A549 (cell line): ENCODE results near the gene UXS1.

ENCODE experiments used
- BHLHE40 ChIP-seq: IDR thresholded peaks from 2 replicates; pipeline ENCODE4 v1.6.1; 2012; ENCODE audit warnings: low read depth, low read length, inconsistent platforms
- CEBPB ChIP-seq, 2 experiments: fragments of >200 bp in 1 of 2; sonication (Bioruptor Twin) in 1 of 2; formaldehyde crosslinking in 1 of 2; IDR thresholded peaks; 2 replicates each; pipeline ENCODE4 v1.6.1; 2012 to 2016
- EP300 ChIP-seq, 2 experiments: fragments of >200 bp; sonication (Bioruptor Twin); formaldehyde crosslinking; IDR thresholded peaks; 2 replicates in 1 of 2; 3 replicates in 1 of 2; pipeline ENCODE4 v1.6.1; 2016 to 2017
- HDAC2 ChIP-seq: fragments of 200-600 bp; sonication (generic); IDR thresholded peaks from 2 replicates; pipeline ENCODE4 v1.6.1; 2016
- MAZ ChIP-seq: fragments of 150-350 bp; IDR thresholded peaks from 2 replicates; pipeline ENCODE4 v1.6.1; 2014; ENCODE audit warnings: antibody characterized with exemption, low read depth, low read length, borderline replicate concordance
- POLR2A ChIP-seq: IDR thresholded peaks from 2 replicates; pipeline ENCODE4 v1.6.1; 2012; ENCODE audit warnings: mild to moderate bottlenecking, low read length
- RAD21 ChIP-seq, 2 experiments: fragments of >200 bp in 1 of 2; sonication (Bioruptor Twin) in 1 of 2; formaldehyde crosslinking in 1 of 2; IDR thresholded peaks in 1 of 2; conservative IDR thresholded peaks in 1 of 2; 2 replicates in 1 of 2; 3 replicates in 1 of 2; pipeline ENCODE4 v1.6.1; 2012 to 2018; ENCODE audit warnings: inconsistent platforms in 1 of 2
- ZSCAN20 ChIP-seq: fragments of 250-450 bp; sonication (Bioruptor Pico); IDR thresholded peaks from 2 replicates; pipeline ENCODE4 v1.8.0; 2022; ENCODE audit warnings: mild to moderate bottlenecking, moderate library complexity
- TF ChIP-seq, protein P1 (sequence below): fragments of >200 bp; sonication (Bioruptor Twin); formaldehyde crosslinking; IDR thresholded peaks from 3 replicates; pipeline ENCODE4 v1.5.1; 2016
- TF ChIP-seq, protein P2 (sequence below): IDR thresholded peaks from 2 replicates; pipeline ENCODE4 v1.6.1; 2012
- TF ChIP-seq, protein P3 (sequence below): fragments of 200-600 bp; sonication (generic); IDR thresholded peaks from 2 replicates; pipeline ENCODE4 v1.6.1; 2016; ENCODE audit warnings: antibody characterized with exemption, mild to moderate bottlenecking, moderate library complexity
- TF ChIP-seq, protein P4 (sequence below): fragments of 450-650 bp; IDR thresholded peaks from 2 replicates; pipeline ENCODE4 v1.6.1; 2014; ENCODE audit warnings: antibody characterized with exemption

DNA sequence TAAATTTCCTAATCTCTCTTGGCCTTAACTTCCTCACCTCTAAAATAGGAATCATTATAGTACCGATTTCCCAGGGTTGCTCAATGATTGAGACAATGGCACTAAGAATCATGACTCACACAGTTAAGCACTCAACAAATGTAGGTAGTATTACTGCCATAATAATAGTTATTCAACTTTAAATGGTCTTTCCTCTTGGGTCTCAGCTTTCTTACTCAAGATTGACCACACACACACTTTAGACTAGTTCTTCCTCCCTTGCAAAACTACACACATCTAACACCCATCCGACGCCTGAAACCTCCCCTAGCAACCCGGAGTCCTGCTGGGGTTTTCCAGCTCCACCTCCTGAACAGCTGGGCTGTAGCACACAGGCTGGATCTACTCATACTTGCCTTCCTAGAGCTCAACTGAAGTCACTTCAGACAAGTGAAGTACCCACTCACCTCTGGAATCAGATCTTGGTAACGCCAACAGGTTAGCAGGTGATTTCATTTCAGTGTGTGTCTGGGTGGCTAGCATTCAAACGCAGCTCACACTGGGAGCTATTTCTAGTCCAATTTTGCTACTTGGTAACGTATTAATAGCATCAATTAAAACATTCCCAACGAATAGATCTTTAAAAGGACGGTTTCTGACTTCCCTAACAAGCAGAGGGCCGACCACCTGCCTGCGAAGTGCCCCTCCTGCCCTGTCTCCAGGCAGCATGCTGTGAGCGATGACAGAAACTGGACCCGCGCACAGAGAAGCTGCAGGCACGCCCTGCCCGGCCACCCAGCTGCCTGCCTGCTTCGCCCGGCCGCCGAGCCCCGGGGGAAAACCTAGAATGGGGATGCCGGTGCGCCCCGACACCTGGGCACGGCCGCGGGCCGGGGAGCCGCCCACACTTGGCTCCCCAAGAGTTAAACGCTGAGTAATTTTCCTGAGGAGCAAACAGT is 1.1 kb downstream of the UXS1 start:
- TF ChIP-seq, protein P1, sequence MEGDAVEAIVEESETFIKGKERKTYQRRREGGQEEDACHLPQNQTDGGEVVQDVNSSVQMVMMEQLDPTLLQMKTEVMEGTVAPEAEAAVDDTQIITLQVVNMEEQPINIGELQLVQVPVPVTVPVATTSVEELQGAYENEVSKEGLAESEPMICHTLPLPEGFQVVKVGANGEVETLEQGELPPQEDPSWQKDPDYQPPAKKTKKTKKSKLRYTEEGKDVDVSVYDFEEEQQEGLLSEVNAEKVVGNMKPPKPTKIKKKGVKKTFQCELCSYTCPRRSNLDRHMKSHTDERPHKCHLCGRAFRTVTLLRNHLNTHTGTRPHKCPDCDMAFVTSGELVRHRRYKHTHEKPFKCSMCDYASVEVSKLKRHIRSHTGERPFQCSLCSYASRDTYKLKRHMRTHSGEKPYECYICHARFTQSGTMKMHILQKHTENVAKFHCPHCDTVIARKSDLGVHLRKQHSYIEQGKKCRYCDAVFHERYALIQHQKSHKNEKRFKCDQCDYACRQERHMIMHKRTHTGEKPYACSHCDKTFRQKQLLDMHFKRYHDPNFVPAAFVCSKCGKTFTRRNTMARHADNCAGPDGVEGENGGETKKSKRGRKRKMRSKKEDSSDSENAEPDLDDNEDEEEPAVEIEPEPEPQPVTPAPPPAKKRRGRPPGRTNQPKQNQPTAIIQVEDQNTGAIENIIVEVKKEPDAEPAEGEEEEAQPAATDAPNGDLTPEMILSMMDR: no peak
- TF ChIP-seq, protein P2, sequence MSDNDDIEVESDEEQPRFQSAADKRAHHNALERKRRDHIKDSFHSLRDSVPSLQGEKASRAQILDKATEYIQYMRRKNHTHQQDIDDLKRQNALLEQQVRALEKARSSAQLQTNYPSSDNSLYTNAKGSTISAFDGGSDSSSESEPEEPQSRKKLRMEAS: 0 out of 2 replicates have a peak, but pooled peaks have one; percentile 7
- TF ChIP-seq RAD21 (conservative IDR thresholded peaks at IDR 0.05 in 1 of 2, IDR thresholded peaks at IDR 0.05 in 1 of 2): no peak
- TF ChIP-seq ZSCAN20 (CRISPR knock-in tag): no peak
- TF ChIP-seq CEBPB (IDR thresholded peaks at IDR 0.05): peak; percentile 23 to 27; a peak in 1 of 4 replicates
- TF ChIP-seq, protein P3, sequence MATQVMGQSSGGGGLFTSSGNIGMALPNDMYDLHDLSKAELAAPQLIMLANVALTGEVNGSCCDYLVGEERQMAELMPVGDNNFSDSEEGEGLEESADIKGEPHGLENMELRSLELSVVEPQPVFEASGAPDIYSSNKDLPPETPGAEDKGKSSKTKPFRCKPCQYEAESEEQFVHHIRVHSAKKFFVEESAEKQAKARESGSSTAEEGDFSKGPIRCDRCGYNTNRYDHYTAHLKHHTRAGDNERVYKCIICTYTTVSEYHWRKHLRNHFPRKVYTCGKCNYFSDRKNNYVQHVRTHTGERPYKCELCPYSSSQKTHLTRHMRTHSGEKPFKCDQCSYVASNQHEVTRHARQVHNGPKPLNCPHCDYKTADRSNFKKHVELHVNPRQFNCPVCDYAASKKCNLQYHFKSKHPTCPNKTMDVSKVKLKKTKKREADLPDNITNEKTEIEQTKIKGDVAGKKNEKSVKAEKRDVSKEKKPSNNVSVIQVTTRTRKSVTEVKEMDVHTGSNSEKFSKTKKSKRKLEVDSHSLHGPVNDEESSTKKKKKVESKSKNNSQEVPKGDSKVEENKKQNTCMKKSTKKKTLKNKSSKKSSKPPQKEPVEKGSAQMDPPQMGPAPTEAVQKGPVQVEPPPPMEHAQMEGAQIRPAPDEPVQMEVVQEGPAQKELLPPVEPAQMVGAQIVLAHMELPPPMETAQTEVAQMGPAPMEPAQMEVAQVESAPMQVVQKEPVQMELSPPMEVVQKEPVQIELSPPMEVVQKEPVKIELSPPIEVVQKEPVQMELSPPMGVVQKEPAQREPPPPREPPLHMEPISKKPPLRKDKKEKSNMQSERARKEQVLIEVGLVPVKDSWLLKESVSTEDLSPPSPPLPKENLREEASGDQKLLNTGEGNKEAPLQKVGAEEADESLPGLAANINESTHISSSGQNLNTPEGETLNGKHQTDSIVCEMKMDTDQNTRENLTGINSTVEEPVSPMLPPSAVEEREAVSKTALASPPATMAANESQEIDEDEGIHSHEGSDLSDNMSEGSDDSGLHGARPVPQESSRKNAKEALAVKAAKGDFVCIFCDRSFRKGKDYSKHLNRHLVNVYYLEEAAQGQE: no peak
- no peak for TF ChIP-seq POLR2A
- TF ChIP-seq, protein P4, sequence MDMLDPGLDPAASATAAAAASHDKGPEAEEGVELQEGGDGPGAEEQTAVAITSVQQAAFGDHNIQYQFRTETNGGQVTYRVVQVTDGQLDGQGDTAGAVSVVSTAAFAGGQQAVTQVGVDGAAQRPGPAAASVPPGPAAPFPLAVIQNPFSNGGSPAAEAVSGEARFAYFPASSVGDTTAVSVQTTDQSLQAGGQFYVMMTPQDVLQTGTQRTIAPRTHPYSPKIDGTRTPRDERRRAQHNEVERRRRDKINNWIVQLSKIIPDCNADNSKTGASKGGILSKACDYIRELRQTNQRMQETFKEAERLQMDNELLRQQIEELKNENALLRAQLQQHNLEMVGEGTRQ: no peak
- no peak for TF ChIP-seq EP300 (IDR thresholded peaks at IDR 0.05)
- no peak for TF ChIP-seq BHLHE40
- TF ChIP-seq MAZ: no peak
- TF ChIP-seq HDAC2: no peak
